Measurements from ENCODE around the gene REXO1. TPM values are rescaled to one million over a fixed set of nuclear protein-coding genes. Genes with fewer than 3 reads are reported as not detected.
"Not testable (repeated sequence)": the region's sequence is repeated elsewhere in the genome, so short reads cannot be mapped to it uniquely, and the experiment has no call there.

REXO1 gene, protein sequence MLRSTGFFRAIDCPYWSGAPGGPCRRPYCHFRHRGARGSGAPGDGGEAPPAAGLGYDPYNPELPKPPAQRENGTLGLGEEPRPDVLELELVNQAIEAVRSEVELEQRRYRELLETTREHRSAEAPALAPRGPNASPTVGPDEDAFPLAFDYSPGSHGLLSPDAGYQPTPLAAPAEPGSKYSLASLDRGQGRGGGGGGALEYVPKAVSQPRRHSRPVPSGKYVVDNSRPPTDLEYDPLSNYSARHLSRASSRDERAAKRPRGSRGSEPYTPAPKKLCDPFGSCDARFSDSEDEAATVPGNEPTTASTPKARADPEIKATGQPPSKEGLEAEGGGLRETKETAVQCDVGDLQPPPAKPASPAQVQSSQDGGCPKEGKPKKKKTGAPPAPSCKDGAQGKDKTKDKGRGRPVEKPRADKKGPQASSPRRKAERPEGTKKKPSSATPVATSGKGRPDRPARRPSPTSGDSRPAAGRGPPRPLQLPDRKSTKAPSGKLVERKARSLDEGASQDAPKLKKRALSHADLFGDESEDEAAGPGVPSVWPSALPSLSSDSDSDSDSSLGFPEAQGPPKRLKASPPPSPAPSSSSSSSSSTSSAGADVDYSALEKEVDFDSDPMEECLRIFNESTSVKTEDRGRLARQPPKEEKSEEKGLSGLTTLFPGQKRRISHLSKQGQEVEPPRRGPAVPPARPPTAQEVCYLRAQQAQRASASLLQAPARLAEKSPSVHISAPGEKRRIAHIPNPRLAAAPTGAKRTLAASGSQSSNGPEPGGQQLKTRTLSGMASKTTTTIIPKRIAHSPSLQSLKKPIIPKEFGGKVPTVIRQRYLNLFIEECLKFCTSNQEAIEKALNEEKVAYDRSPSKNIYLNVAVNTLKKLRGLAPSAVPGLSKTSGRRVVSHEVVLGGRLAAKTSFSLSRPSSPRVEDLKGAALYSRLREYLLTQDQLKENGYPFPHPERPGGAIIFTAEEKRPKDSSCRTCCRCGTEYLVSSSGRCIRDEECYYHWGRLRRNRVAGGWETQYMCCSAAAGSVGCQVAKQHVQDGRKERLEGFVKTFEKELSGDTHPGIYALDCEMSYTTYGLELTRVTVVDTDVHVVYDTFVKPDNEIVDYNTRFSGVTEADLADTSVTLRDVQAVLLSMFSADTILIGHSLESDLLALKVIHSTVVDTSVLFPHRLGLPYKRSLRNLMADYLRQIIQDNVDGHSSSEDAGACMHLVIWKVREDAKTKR
- total RNA-seq = 34.2 TPM

- ATAC-seq (peak; percentile 90), DNase-seq (ENCODE audit: low spot score) (peak; percentile 96)
- intact Hi-C loops (cut with DNase I) = no loop called here
These were observed at the start of gene REXO1 for GRCh38 chr19:1848399-1849131. TSS of gene REXO1 (minus strand) at chr19:1848483. CDS start at chr19:1848358, 125 bp downstream.

- no peak for ATAC-seq
- DNase-seq (ENCODE audit: low spot score) = no peak
- intact Hi-C loops (cut with DNase I) = no loop called here
These were observed 48.2 kb upstream of the REXO1 start for GRCh38 chr19:1896508-1896907.

GRCh38 chr19:1893791-1894190 is 45.5 kb upstream of the REXO1 start:
- DNase-seq (ENCODE audit: low spot score) = no peak
- intact Hi-C loops (cut with DNase I) = no loop called here
- no peak for ATAC-seq

- DNase-seq (ENCODE audit: low spot score) (no peak), ATAC-seq (no peak)
- intact Hi-C loops (cut with DNase I) = no loop called here
These were observed 41.6 kb upstream of the REXO1 start for GRCh38 chr19:1889907-1890306.

DNA sequence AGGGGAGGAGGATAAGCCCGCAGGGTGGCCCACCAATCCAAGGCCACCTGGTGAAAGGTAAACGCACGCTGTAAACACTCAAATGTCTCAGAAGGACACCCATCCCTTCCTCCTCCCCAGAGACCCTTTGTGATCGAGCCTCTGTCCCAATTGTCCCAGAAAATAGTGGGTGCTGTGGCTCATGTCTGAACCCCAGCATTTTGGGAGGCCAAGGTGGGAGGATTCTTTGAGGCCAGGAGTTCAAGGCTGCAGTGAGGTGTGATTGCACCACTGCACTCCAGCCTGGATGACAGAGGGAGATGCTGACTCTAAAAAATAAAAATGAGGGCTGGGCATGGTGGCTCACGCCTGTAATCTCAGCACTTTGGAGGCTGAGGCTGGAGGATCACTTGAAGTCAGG is 40.1 kb upstream of the REXO1 start:
- DNase-seq (ENCODE audit: low spot score) (no peak), ATAC-seq (no peak)
- intact Hi-C loops (cut with DNase I) = no loop called here

DNA sequence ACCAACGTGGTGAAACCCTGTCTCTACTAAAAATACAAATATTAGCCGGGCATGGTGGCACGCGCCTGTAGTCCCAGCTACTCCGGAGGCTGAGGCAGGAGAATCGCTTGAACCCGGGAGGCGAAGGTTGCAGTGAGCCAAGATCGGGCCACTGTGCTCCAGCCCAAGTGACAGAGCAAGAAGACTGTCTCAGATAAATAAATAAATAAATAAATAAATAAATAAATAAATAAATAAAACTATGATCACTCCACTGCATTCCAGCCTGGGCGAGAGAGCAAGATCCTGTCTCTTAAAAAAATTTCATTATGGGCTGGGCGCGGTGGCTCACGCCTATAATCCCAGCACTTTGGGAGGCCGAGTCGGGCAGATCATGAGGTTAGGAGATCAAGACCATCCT is 38.1 kb upstream of the REXO1 start:
- ATAC-seq; DNase-seq (ENCODE audit: low spot score); intact Hi-C loops (cut with DNase I): not testable (repeated sequence)

- DNase-seq (ENCODE audit: low spot score) (peak; percentile 97), ATAC-seq (peak; percentile 97)
- intact Hi-C loops (cut with DNase I) = not testable (repeated sequence)
These were observed 37.3 kb upstream of the REXO1 start, which contains the start of gene ABHD17A for GRCh38 chr19:1885398-1886119. TSS of gene ABHD17A (minus strand) at chr19:1885496. CDS start at chr19:1881566, 3,930 bp downstream.

GRCh38 chr19:1884719-1885334 is 36.5 kb upstream of the REXO1 start:
- ATAC-seq = no peak
- DNase-seq (ENCODE audit: low spot score) = no peak
- intact Hi-C loops (cut with DNase I) = no loop called here

GRCh38 chr19:1884291-1884718 is 36.0 kb upstream of the REXO1 start:
- intact Hi-C loops (cut with DNase I) = no loop called here
- ATAC-seq (no peak), DNase-seq (ENCODE audit: low spot score) (no peak)

DNA sequence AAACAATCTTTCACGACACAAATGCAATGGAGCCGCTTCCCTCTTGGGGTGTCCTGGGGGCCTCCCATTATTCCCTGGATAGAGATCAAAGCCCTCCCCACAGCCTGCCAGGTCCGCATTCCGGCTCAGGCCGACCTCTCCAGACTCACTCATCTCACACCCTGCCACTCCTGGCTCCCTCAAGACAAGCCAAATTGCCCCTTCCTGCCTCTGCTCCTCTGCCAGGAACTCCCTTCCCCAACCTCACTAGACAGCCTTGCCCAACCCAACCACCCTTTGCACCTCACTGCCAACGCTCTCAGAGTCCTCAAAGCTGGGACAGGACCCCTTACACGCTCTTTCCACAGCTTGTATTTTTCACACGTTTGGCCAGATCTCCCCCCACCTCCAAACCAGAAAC is 35.5 kb upstream of the REXO1 start:
- intact Hi-C loops (cut with DNase I) = no loop called here
- ATAC-seq (no peak), DNase-seq (ENCODE audit: low spot score) (no peak)

GRCh38 chr19:1882786-1883692 is 34.8 kb upstream of the REXO1 start:
- no peak for DNase-seq (ENCODE audit: low spot score)
- intact Hi-C loops (cut with DNase I) = no loop called here
- ATAC-seq = no peak

DNA sequence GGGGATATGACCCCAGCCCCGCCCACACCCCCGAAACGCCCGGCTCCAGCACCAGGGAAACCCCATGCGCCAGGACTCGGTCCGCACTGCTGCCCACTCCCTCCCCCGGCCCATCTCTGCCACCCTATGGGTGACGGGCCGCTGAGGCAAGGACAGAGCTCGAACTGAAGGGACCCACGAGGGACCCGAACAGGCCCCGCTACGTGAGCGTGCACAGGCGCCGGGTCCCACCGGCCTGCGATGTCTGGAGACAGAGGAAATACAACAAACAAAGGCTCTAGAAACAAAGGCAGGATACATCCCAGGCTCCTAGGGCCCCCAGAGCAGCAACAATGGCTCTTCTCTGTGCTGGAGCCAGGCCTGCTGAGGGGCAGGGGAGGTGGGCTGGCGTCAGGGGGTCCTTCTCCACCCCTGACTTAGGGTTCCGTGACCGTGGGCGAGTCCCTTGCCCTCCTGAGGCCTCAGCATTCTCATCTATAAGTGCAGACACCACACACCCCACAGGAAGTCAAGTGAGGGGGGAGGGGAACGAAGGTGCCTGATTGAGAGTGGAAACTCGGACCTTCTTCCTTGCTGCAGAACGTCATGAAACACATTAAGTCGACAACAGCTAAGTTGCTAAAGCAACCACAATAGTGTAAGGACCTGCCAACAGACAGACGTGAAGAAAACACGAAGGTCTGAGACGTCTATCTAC is 34.0 kb upstream of the REXO1 start:
- ATAC-seq (peak; percentile 2), DNase-seq (ENCODE audit: low spot score) (no peak)
- intact Hi-C loops (cut with DNase I) = no loop called here

GRCh38 chr19:1881393-1882088 is 33.3 kb upstream of the REXO1 start:
- ATAC-seq; intact Hi-C loops (cut with DNase I); DNase-seq (ENCODE audit: low spot score): not testable (repeated sequence)

DNA sequence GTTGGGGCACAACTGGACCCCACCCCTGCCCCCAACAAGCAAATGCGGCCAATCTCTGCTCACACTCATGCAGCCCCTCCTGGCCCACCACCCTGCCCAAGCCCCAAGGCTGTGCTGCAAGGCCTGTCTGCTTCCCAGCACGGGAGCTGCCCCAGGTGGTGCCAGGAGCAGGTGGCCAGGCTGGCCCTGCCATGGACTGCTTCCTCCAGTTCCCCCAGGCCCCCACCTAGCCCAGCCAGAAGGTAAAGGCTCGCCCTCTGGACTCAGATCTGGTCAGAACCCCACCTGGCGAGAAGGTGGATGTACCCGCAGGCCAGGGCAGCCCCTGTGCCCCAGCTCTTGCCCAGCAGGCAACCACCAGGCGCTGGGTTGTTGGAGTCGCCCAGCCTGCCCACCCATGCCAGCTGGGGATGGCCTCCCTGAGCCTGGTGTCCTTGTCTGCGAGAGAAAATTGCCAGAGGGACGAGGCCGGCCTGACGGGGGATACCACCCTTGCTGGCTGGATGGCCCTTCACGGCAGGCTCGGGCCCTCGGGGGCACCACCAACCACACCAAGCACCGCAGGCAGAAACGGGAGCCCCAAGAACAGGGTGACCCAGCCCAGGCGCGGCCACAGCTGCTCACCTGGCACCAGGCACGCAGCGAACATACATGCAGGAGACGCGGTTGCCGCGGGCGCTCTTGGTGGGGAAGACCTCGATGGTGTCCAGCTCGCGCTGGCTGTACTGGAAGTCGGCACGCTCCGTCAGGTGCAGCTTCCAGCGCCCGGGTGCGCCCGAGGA is 32.5 kb upstream of the REXO1 start:
- ATAC-seq (no peak), DNase-seq (ENCODE audit: low spot score) (no peak)
- intact Hi-C loops (cut with DNase I) = no loop called here

DNA sequence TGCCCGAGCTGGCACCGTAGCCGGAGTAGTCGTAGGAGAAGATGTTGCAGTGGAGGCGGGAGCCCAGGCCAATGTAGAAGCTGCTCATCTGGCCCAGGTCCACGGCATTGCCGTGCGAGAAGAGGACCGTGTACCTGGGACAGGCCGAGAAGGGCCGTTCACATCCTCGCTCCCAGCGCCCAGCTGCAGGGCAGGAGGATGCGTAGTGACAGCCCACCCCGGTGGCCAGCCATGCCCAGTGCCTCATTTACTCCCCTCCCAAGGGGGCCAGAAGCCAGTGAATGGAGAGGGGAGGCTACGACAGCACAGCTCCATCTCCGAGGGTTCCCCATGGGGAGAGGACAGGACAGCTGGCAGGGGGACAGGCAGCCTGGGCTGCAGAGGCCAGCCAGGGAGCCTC is 31.7 kb upstream of the REXO1 start:
- DNase-seq (ENCODE audit: low spot score); intact Hi-C loops (cut with DNase I); ATAC-seq: not testable (repeated sequence)

Measured in sciatic nerve (tissue), 2 donors.